GM21528 (cell line): Measurements from ENCODE around the gene DAAM2.

ENCODE experiments used
- ATAC-seq: cut with Tn5 transposase; IDR thresholded peaks from one replicate; pipeline ENCODE4 v1.9.1; 2021; ENCODE audit warnings: mild to moderate bottlenecking, moderate library complexity; ENCODE audit not compliant: unreplicated experiment, low FRiP score

The DAAM2 gene

DNA sequence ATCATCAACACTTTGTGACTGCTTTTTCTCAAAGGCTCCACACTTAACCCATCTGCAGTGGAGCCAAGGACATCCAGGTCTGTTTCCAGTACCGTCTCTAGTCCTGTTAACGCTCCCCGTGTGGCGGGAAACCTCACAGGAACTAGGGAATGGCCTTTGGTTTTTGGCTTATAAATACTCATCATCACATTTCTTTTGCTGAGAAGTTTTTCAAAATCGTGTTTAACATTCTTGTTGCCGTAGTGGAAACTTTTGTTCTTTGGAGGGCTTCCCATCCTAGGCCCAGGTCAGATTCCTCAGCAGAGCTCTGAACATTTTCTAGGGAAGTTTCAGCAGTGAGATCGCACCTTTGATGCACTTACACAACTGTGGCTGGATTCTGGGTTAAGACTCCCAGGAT lies 24.6 kb downstream of the DAAM2 start:
- ATAC-seq: no peak

DNA sequence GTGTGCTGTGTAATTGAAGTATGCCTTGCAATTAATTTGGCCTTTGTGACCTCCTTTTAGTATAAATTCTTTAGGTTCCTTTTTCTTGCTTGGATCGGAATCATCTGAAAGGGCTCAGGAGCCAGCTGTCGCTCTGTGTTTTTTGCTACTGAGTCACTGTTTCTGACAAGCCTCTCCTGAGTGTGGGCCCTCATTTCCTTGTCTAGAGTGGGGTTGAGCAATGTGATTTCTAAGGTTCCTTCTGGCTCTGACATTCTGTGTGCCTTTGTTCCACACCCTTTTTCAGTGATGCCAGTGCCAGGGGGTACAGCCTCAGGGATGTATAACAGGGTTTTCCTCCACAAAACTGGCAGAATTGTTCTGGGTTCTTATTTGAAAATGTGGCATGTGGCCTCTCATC lies 26.5 kb downstream of the DAAM2 start:
- no peak for ATAC-seq

DNA sequence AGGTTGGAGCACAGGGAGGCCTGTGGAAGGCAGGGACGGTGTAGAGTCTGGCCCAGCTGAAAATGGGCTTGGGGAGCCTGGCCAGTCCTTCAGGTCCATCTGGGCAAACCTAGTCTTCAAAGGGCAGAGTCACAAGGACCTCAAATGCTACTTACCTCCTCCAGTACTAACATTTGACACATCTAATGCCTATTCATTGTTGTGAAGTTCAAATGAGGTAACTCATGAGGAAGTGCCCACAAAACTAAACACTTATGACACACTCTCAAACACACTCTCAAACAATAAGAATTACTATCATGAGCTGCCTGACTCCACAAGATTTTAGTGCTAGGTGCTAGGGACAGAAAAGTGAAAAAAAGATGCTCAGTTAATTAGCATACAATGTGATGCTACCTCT lies 27.1 kb downstream of the DAAM2 start:
- ATAC-seq: no peak

DNA sequence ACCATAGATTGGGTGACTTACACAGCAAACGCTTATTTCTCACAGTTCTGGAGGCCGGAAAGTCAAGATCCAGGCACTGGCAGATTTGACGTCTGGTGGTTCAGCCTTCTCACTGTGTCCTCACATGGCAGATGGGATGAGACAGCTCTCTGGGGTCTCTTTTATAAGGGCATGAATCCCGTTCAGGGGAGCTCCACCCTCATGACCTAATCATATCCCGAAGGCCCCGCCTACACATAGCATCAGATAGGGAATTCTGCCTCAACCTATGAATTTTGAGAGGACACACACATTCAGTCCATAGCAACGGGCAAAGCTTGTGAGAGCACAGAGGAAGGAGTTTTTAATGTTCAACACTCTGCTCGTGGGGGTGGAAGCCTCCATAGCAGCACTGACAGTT lies 27.5 kb downstream of the DAAM2 start:
- no peak for ATAC-seq

DNA sequence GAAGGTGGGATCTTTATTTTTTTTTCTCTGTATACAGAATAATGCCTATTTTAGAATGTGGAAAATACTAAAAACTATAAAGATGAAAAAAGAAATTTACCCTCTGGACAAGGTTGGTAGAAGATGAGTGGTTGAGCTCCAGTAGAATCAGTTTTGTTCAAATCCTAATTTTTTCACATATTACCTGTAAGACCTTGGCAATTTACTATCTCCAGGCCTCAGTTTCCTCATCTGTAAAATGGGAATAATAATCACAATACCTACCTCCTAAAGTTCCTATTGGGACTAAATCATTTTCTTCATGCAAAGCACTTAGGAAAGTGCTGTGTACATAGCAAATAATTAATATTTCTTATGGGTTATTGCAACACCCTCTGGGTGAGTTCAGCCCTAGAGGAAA lies 28.4 kb downstream of the DAAM2 start:
- no peak for ATAC-seq

DNA sequence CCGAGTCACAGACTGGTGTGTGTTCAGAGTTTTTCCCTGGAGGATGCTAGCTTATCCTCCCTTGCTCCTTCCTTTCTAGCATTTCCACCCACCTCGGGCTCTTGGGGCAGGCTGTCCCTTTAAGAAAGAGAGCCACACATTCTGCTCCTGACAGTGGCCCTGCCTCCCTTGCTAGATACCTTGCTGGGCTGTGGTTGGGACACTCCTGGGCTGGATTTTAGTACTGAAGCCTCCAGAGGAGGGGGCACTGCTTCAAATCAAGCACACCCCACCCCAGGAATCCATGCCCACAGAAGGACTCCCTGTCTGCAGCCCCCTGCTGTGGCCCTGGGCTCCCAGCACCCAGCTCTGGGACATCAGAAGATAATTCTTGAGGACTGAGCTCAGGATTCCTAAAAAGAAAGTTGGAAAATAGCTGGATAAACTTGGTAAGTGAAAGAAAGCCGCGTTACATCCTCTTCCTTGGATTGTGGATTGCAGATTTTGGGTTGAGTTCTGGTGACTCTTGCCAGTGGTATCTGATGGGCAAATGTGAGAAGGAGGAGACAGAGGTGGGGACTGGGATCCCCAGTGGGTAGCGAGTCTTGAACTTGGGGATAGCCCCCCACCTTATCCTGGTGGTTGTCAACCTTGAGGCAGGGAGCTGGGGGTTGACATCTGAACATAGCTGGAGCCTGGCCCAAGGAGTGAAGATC lies 29.0 kb downstream of the DAAM2 start:
- ATAC-seq: no peak

DNA sequence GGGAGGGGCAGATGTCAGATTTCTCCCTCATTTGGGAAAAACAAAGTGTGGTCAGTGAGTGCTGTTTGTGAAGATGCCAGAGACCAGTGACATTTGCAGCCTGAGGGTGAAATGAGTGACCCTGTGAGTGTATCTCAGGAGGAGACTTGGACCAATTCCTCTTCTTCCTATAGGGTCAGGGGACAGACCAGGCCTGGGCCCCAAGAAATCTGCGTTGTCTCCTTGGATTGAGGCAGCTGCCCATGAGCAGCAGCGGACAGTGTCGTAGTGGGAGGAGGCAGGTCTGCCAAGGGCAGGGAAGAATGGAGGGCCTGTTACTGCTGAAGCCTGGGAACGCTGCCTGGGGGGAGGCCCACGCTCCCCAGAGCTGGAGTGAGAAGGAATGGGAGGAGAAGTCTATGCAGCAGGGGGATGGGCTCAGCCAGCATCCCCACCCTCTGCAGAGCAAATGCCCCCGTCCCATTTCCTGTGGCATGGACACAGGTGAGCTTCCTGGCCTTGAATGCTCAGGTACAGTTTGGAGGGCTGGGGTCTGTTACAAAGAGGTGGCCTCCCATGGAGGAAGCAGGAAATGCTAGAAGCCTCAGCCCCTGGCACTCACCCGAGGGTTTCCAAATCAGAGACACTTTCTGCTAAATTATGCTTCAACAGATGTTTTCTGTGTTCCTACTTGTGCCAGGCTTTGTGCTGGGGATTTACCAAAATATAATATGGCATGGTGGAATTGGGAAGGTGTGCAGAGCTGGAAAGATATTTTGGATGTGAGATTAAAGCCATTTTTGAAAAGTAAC lies 29.8 kb downstream of the DAAM2 start:
- ATAC-seq: no peak

DNA sequence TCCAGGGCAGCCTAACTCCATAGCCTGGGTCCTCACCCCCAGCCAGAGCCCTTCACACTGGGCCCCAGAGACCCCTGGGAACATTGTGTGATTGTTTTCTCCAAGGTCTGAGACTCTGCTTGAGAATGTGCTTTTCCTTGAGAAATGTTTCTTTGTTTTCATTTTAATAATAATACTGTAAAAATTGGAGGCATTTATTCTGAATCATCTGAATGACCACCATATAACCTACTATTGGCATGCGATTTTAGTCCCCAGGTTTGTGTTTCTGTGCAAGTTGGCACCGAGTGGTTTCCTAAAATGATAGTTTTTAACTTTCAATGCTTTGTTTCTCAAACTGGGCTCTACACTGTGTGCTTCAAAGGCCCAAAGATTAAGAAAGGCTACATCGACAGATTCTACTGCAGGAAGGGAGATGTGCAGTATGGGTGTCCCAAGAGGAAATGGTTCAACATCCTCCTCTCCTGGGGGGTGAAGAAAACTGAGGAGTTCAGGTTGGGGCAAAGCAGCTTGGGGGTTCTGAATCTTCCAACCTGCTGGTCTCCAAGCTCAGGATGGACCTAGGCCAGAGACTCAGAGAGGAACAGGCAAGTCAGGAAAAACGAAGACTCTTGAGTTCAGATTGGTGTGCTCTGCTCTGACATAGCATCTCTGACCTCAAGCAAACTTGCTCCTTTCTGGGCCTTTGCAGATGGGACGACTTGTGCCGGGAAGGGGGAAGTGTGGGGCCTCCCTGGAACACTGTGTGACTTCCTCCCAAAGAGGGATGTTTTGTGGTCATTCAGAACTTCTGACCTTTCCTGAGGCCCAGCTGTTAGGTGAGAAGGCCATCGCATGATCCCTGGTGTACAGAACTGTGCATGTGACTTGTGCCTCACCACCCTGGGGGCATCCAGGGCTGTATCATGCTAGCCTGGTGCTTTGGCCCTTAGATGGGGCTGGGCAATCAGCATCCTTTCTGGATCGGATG lies 31.0 kb downstream of the DAAM2 start:
- ATAC-seq: no peak

DNA sequence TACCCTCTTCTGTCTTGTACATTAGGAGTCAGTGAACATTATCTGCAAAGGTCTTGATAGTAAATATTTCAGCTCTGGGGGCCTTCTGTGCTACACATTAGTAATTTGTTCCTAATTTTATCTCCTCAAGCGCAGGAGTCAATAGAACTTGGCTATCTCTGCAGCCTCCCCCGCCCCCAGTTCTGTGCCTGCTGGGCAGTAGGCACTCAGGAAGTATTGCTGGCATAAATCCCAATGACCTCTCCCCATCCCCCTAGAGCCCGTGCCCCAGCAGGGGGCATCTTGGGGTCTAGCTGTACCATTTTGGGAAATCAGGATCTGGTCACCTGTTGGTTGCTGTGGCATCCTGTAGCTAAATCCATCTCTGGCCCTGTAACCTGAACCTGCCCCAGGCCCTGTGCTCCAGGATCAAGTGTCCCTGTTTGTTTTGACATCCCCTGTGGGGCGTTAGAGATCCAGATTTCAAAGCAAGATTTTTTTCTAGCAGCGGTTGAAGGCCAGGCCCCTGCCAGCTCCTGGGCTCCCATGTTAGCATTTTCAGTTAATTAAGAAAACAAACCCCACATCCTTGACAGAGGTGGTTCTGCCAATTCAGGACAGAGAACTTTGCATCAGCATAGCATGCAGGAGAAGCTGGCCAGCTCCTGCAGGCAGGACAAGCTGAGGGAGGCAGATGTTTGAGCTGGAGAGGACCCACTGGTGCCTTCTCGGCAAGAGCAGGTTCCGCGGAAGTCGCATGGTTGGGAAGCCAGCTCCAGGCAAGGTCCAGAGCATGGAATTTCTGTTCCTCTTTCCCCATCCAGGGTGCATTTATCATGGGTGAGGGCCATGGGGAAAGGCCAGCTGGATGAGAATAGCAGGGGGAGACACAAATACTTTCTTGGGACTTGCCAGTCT lies 32.1 kb downstream of the DAAM2 start:
- ATAC-seq: no peak

DNA sequence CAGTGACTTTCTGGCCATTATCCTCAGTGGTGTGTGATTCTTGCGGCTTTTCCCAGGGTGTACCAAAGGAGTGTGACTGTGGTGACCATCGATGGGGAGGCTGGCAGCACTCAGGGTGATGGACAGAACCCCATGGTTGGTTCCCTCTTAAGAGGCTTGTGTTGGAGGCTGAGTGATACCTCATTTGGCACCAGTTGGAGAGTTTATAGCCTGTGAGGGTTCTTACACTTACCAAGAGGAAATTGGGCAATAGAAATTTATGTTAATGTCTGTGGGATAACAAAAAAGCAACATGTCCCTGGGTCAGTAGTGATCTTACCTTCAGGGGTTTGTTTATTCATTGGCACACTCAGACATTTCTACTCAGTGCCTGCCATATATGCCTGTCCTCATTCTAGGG lies 37.2 kb downstream of the DAAM2 start:
- ATAC-seq: no peak

DNA sequence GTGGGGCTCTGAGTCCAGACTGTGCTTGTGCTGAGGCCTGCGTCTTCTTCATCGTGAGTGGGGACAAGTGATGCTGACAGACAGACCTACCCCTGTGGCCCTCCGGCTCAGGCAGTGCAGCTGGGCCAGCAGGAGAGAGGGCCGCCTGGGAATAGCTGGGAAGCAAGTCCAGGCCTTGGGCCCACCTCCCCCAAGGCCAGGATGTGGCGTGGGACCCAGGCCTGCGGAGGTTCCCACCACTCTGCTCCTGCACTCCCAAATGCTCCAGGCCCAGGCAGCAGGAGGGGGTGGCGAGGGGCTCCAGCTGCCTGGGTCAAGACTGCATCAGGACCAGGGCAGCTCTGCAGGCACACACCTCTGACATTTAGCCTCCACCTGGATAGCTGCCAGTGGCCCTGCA lies 38.3 kb downstream of the DAAM2 start:
- no peak for ATAC-seq

DNA sequence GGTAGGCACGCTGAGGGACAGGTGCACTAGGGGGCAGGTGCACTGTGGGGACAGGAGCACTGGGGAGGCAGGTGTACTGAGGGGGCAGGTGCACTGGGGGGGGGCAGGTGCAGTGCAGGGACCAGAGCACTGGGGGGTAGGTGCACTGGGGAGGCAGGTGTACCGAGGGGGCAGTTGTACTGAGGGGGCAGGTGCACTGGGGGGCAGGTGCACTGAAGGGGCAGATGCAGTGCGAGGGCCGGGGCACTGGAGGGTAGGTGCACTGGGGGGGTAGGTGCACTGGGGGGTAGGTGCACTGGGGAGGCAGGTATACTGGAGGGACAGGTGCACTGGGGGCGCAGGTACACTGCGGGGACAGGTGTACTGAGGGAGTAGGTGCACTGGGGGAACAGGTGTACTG lies 39.5 kb downstream of the DAAM2 start:
- no peak for ATAC-seq

DNA sequence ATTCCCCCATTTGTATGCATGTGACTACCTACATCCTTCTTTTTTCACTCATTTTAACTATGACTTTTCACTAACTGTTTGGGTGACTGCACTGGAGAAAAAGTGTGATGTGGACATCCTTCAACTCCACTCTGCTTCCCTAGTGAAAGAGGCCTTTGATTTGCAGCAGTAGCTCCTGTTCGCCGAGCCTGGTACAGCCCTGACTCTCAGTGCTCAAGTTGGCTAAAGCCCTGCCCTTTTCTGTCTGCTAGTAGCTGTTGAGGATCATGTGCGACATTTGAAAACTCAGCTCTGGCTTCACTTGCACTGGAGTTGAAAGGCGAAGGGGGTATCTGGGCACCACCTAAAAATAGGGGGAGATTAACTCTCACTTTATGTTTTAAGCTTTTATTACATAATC lies 42.1 kb downstream of the DAAM2 start:
- ATAC-seq: no peak

DNA sequence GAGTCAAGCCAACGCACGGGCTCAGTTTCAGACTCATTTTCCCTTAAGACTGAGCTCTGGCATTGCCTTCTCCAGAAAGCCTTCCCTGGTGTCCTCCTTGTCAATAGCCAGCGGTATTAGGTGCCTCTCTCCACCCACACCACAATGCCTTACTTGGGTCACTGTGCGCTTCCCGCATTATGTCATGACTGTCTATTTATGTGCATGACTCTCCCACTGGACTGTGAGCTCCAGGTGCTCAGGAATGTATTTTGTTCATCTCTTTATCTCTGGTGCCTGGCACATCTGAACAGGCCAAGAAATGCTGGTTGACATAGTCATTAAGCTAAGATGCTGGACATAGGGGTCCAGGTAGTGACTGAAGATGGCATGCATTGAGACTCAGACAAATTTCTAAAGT lies 42.7 kb downstream of the DAAM2 start:
- ATAC-seq: no peak

DNA sequence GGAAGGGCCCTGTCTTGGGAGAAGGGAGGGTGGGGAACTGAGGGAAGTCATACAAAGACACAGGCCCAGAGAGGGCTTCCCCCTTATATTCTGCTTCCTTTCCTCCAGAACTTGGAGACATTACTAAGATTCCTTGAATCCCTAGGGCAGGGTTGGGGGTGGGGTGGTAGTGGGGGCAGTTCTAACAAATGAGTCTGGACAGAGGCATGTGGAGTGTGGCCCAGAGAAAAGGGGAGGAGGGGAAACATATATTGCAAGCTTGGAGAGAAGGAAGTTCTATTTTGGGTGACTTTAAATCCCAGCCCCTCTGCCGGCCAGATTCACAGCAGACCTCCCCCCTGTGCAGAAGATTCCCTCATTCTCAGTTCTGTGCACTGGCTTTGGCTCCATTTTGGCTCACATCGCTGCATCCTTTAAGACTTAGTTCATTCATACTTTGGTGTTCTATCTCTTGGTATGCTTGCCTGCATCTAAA lies 43.7 kb downstream of the DAAM2 start:
- no peak for ATAC-seq

DNA sequence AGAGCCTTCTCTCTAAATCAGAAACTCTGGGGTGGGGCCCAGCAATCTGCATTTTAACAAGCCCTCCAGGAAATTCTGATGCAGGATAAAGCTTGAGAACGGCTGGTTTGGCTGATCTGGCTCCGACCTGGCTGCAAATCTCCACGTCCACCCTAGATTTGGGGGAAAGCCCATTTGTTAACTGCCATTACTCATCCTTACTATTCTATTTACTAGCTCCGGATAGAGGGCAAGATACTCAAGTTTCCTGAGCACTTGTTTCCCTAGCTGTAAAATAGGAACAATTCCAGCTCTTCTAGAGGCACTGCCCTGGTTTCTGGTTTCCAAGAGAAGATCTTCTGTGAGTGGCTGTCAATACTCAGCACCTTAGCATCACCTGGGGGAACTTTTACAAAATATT lies 44.4 kb downstream of the DAAM2 start:
- ATAC-seq: no peak

DNA sequence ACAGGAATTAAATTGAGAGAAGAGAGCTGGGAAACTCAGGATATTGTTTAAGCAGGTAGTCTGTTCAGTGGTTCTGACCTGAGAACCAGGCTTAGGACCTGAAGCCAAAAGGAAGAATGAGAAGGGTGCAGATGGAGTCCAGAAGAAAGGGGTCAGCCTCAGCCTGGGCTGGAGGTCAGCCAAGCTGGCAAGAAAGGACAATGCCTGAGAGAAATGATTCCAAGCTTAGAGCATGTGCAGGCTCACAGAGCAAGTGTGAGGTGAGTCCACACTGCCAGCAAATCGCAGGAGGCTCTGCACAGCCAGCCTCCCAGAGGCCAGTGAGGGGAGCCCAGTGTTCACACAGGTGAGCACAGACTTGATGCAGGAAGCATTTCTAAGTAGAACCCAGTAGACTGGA lies 47.3 kb downstream of the DAAM2 start:
- ATAC-seq: no peak

DNA sequence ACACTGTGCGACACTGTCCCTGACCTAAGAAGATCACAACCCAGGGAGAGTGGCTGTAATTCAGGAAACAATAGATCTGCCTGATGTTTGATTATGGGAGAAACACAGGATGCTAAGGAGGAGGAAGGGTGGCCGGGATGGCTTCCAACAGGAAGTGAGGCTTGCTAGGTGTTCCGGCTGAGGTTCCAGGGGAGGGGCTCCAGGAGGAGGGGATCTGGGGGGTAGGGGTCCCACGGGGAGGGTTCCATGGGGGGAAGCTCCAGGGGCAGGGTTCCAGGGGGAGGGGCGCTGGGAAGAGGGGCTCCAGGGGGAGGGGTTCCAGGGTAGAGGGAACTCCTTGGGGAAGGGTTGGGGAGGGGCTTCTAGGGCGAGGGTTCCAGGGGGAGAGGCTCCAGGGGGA lies 48.6 kb downstream of the DAAM2 start:
- no peak for ATAC-seq

DNA sequence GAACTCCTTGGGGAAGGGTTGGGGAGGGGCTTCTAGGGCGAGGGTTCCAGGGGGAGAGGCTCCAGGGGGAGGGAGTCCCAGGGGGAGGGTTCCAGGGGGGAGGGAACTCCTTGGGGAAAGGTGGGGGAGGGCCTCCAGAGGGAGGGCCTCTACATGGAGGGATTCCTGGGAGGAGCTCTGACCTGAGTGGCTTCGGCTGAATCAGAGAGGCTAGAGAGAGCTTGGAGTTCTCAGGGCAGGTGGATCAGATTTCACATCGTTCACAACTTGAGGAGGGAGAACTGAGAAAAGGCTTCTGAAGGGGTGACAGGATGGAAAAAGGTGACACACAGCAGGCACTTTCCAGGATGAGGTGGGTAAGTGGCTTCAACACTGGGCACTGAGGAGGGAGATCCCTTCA lies 49.1 kb downstream of the DAAM2 start:
- no peak for ATAC-seq

DNA sequence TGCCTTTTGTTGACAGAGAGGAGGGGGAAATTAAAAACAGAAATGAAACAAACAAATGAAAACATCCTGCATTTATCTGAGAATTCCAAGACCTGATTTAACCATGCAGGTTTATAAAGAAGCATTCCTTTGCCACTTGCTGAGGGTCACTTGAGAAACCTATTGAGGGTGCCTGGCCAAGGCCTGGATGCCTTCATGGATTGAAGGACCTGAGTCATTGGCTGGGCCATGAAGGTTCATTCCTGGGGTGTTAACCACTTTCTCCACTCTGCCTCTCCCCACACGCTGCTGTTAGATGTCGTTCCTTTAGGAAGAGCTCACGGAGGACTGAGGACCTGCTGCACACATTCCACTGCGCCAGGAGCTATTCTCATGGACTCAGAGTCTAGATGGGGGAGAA lies 49.7 kb downstream of the DAAM2 start:
- ATAC-seq: no peak
